ENCODE data around the gene SFTPB.
"Not testable (repeated sequence)": the region's sequence is repeated elsewhere in the genome, so short reads cannot be mapped to it uniquely, and the experiment has no call there.

The SFTPB gene

GRCh38 chr2:85678377-85678776 is 10.4 kb upstream of the SFTPB start:
- no peak for DNase-seq

GRCh38 chr2:85675866-85676548 is 8.0 kb upstream of the SFTPB start:
- DNase-seq = no peak

DNA sequence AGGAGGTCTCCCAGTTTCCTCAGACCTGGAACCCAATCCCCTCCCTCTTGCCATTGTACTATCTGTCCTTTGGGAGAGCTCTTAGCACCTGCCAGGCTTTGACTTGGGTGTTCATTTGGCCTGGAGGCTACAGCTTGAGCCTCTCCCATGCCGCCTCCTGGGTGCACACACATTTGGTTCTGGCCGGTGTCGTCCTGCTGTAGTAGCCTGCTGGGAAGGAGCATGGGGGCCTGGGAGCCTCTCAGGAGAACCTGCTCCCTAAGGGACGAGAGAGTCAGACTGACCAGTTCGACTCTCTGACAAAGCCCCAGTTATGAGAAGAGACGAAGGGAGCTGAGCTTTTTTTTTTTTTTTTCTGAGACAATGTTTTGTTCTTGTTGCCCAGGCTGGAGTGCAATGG is 7.4 kb upstream of the SFTPB start:
- no peak for DNase-seq

DNA sequence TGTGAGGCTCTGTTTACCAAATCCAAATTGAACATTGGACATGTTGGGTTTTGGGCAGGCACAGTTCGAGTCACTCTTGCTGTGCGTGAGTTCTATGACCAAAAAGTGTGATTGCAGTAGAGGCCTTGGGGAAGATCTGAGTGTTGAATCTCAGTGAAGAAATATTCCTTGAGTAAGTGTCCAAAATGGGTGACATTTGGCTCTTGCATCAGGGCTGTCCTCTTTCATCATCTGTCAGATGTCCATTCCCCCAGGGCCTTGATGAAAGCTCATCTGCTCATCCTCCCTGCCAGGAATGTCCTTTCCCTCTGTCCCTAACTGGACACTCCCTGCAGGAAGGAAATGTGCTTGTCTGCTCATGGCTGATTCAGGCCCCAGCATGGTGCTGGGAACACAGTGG is 6.4 kb upstream of the SFTPB start:
- no peak for DNase-seq

DNA sequence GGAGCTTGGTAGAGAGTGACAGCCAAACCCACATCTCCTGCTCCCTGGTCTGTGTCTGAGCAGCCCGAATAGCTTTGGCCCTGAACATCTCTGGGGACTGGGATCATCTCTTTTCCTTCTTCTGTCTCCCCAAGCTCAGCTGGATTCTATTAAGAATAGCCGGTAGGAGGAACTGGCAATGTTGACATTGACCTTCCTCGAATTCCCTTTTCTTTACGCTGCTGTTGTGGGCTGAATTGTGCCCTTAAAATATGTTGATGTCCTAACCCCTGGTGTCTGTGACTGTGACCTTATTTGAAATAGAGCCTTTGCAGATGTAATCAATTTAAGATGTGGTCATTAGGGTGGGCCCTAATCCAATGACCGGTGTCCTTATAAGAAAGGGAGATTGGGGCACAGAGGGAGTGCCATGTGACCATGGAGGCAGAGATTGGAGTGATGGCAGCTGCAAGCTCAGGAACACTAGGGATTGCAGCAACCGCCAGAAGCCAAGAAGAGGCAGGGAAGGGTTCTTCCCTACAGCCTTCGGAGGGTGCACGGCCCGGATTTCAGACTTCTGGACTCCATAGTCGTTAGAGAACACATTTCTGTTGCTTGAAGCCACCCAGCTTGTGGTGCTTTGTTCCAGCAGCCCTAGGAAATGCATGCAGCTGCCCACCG is 5.8 kb upstream of the SFTPB start:
- DNase-seq = no peak

GRCh38 chr2:85672456-85672855 is 4.5 kb upstream of the SFTPB start:
- no peak for DNase-seq

GRCh38 chr2:85670416-85670815 is 2.4 kb upstream of the SFTPB start:
- DNase-seq = not testable (repeated sequence)

DNA sequence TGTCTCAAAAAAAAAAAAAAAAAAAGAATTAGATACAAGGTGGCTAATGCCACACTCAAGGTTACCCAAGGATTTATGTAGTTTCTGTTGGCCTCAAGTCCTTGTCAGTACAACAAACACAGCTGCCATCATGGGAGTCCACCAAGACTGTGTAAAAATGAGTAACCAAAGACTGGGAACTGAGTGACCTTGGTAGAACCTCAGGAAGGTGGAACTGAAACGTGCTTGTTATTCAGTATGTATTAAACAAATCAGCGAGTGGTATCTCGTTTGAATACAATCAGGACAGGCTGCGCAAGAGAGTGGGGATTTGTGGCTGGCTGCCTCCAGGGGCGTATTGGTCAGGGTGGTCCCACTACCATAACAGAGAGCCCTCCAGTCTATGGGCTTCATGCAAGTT is 1.6 kb upstream of the SFTPB start:
- DNase-seq = no peak

DNA sequence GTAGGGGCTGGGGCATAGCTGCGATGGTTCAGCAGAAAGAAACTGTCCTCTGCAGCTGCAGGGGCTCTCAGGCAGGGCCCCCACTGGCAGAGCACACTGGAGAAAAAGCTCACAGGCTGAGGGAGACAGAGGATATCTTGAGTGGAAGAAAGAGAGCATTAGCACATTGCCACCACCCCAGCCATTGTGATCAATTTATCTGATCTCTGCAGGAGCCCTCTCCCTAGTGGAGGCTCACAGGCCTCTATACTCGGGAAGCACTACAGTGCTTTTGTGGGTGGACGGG is 801 bp upstream of the SFTPB start:
- DNase-seq = no peak

DNA sequence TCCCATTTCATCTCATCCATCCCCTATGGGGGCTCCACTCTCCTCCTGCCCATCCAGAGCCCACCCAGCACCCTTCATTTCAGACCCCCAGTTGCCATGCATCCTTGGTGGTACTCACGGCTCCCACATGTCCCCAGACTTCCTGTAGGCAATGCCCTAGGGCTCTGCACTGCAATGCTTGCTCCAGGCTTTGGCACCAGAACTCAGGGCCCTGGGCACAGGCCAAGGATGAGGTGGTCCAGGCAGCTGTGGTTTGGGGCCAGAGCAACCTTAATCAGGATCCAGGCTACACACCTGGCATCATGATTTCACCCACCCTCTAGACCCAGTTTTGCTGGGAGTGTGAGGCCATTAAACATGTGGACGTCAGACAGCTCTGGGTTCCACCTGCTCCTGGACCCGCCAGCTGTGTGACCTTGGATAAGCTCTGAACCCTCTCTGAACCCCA is 414 bp downstream of the SFTPB start:
- no peak for DNase-seq

GRCh38 chr2:85666435-85667316 is 1.3 kb downstream of the SFTPB start:
- peak in 12 of 58 donors; percentile 10 to 36 (median 18) for DNase-seq

DNA sequence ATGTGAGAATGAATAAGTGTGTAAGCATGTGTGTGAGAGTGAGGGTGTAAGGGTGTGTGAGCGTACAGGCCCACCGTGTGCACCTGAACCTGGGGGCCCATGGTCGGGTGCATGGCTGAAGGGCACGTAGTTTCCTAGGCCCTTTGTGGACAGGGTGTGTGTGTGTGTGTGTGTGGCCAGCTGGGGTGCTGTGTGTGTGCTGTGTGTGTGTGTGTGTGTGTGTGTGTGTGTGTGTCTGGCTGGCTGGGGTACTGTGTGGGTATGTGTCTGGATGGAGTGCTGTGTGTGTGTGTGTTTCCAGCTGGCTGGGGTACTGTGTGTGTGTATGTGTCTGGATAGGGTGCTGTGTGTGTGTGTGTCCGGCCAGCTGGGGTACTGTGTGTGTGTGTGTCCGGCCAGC is 2.0 kb downstream of the SFTPB start:
- DNase-seq = no peak

- no peak for DNase-seq
These were observed 2.6 kb downstream of the SFTPB start for GRCh38 chr2:85665264-85665937.

DNA sequence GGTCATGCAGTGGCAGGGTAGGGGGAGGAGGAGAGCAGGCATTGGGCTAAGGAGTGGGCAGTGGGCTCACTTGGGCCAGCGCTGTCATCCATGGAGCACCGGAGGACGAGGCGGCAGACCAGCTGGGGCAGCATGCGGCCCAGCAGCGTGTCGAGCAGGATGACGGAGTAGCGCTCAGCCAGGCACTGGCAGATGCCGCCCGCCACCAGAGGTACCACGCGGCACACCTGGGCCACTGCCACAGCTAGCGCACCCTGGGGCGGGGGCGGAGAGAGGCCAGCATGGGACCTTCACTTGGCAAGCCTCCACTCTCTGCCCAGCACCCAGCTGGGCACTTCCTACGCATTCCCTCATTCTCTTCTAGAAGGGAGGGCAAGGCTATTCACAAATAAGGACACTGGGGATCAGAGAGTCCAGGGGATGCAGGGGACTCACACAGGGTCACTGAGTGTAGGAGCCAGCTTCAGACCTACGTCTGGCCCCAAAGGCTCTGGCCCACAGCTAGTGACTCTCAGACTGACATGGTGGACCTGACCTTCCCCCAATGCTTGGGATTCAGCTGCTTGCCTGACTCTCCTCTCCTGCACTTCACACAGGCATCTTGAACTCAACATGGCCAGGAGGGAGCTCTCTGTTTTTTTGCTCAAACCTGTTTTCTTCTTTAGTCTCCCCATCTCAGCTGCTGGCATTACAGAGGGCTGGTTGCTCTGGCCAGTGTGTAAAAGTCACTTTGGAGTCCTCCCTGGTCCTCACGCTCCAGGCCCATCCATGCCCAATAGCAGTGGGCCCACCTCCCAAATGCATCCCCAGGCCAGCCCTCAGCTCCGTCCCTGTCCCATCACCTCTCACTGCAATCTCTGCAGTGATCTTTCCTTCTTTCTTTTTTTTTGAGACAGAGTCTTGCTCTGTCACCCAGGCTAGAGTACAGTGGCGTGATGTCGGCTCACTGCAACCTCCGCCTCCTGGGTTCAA is 4.1 kb downstream of the SFTPB start:
- no peak for DNase-seq

DNA sequence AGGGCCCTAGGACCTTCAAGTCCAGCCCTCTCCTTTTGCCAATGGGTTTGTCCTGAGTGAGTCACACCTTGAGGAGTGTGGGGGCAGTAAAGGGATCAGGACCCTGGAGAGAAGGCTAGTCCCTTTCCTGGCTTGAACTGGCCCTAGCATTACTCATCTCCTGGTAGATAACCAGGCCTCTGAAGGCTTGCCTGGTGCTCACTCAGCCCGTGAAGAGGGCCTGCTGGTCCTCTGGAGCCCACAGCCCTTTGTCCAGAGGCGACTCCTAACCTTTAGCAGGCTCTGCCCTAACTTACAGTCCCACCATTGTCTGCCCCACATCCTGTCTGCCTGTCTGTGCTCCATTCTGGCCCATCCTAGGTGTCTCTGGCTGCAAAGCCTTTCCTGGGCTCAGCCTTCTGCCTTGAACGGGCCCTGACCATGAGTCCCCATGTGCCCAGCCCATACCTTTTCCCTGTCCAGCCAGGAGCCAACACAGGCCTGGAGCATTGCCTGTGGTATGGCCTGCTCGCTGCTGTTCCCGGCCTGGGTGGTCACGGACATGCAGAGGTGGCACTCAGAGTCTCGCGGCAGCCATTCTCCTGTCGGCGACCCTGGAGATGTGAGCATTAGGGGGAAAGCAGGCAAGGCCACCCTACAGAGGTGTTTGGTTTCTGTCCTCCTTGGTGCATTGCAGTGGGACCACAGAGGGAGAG is 5.0 kb downstream of the SFTPB start:
- no peak for DNase-seq

GRCh38 chr2:85661139-85661858 is 6.7 kb downstream of the SFTPB start:
- DNase-seq = no peak

GRCh38 chr2:85660725-85661124 is 7.3 kb downstream of the SFTPB start:
- DNase-seq = no peak

DNA sequence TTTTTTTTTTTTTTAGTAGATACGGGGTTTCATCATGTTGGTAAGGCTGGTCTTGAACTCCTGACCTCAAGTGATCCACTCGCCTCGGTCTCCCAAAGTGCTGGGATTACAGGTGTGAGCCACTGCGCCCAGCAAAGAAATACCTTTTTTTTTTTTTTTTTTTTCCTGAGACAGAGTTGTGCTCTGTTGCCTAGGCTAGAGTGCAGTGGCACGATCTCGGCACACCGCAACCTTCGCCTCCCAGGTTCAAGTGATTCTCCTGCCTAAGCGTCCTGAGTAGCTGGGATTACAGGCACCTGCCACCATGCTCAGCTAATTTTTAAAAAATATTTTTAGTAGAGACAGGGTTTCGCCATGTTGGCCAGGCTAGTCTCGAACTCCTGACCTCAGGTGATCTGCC is 7.7 kb downstream of the SFTPB start:
- not testable (repeated sequence) for DNase-seq

- DNase-seq = no peak
These were observed 8.5 kb downstream of the SFTPB start for GRCh38 chr2:85659324-85659981.
